H1 (cell line): ENCODE measurements around the gene C20orf144.

Experiments
- CHD1 ChIP-seq: IDR thresholded peaks from 2 replicates; pipeline ENCODE4 v1.6.1; 2012; ENCODE audit warnings: low read depth, low read length, improper control_type of control experiment
- CTCF ChIP-seq, 3 experiments: IDR thresholded peaks; 1 replicate in 2 of 3; 2 replicates in 1 of 3; pipeline versions ENCODE4 v1.5.1 to v1.6.1; 2011; ENCODE audit warnings: low read length in 3 of 3, mild to moderate bottlenecking in 3 of 3, inconsistent platforms in 2 of 3, low read depth in 1 of 3, moderate library complexity in 1 of 3; ENCODE audit not compliant: insufficient read depth in 1 of 3; ENCODE audit errors: control extremely low read depth in 1 of 3
- EZH2 ChIP-seq: fragments of 200-600 bp; sonication (generic); IDR thresholded peaks from 2 replicates; pipeline ENCODE4 v1.7.1; 2012; ENCODE audit warnings: low read depth, mild to moderate bottlenecking, moderate library complexity, low read length, inconsistent platforms; ENCODE audit not compliant: severe bottlenecking
- JUND ChIP-seq: IDR thresholded peaks from 2 replicates; pipeline ENCODE4 v1.6.1; 2011; ENCODE audit warnings: mild to moderate bottlenecking, improper control_type of control experiment, low read length
- MAX ChIP-seq: IDR thresholded peaks from 2 replicates; pipeline ENCODE4 v1.6.1; 2012; ENCODE audit warnings: inconsistent platforms
- POLR2A ChIP-seq, 2 experiments: IDR thresholded peaks; 1 replicate in 1 of 2; 2 replicates in 1 of 2; pipeline ENCODE4 v1.6.1; 2011; ENCODE audit warnings: low read depth in 2 of 2, low read length in 2 of 2, mild to moderate bottlenecking in 2 of 2; ENCODE audit errors: control extremely low read depth in 1 of 2
- SIRT6 ChIP-seq: IDR thresholded peaks from one replicate; pipeline ENCODE4 v1.7.1; 2012; ENCODE audit warnings: low read length, inconsistent platforms

DNA sequence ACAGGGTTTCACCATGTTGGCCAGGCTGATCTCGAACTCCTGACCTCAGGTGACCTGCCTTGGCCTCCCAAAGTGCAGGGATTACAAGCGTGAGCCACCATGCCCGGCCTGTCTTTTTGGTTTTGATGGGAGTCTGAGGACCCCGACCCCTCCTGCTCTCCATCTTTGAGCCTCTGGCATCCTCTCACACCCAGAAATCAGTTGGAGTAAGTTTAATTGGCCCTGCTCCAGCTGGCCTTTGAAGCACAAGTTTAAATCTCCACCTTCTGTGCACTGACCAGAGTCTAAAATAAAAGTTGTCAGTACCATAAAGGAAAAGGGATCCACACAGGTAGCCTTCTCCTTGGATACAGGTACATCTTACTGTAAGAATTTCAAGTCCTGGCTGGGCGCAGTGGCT, 15.9 kb upstream of the C20orf144 start:
- TF ChIP-seq CTCF (IDR thresholded peaks at IDR 0.05; ENCODE audit: control extremely low read depth in 1 of 3, insufficient read depth in 1 of 3, low read depth in 1 of 3, low read length in 3 of 3): no peak
- no peak for TF ChIP-seq CHD1
- no peak for TF ChIP-seq POLR2A (IDR thresholded peaks at IDR 0.05; ENCODE audit: control extremely low read depth in 1 of 2, low read depth in 2 of 2, low read length in 2 of 2)
- TF ChIP-seq SIRT6: no peak
- TF ChIP-seq JUND: no peak
- no peak for TF ChIP-seq MAX
- no peak for TF ChIP-seq EZH2
